NCI-H1105 treated with DMSO at 0.1 percent for 48 hours (cell line): Measurements from ENCODE around the gene PPP1R7.
A peak's percentile ranks its signal among the peaks of the same experiment; 100 is the strongest.

Source experiments
- DNase-seq: peaks from one replicate; lab custom pipeline; 2025; lab: John Stamatoyannopoulos, UW

The PPP1R7 gene

GRCh38 chr2:241140445-241140840 lies 9.8 kb upstream of the PPP1R7 start:
- DNase-seq = no peak

GRCh38 chr2:241141214-241141770 lies 9.0 kb upstream of the PPP1R7 start:
- no peak for DNase-seq

GRCh38 chr2:241142063-241142462 lies 8.2 kb upstream of the PPP1R7 start:
- DNase-seq = no peak

GRCh38 chr2:241142593-241142992 lies 7.7 kb upstream of the PPP1R7 start:
- DNase-seq = no peak

GRCh38 chr2:241146286-241146685 lies 4.0 kb upstream of the PPP1R7 start:
- no peak for DNase-seq

- no peak for DNase-seq
Observed at GRCh38 chr2:241147336-241147735, 2.9 kb upstream of the PPP1R7 start.

GRCh38 chr2:241148239-241148638 lies 2.0 kb upstream of the PPP1R7 start:
- no peak for DNase-seq

- DNase-seq = peak; percentile 97
Observed at GRCh38 chr2:241148891-241149674, 1.2 kb upstream of the PPP1R7 start, which contains the start of gene PASK. PASK (minus strand) TSS chr2:241149472; CDS start chr2:241143032, 6,440 bp downstream.

- no peak for DNase-seq
Observed at GRCh38 chr2:241149675-241149924, 667 bp upstream of the PPP1R7 start.

- DNase-seq = no peak
Observed at GRCh38 chr2:241150660-241151530, 628 bp downstream of the PPP1R7 start.

- no peak for DNase-seq
Observed at GRCh38 chr2:241151934-241152660, 1.8 kb downstream of the PPP1R7 start.

- no peak for DNase-seq
Observed at GRCh38 chr2:241153616-241154015, 3.3 kb downstream of the PPP1R7 start.

- DNase-seq = no peak
Observed at GRCh38 chr2:241154915-241155314, 4.6 kb downstream of the PPP1R7 start.

- no peak for DNase-seq
Observed at GRCh38 chr2:241155936-241156335, 5.7 kb downstream of the PPP1R7 start.

- DNase-seq = no peak
Observed at GRCh38 chr2:241156971-241157441, 6.7 kb downstream of the PPP1R7 start.

GRCh38 chr2:241157841-241158545 lies 7.7 kb downstream of the PPP1R7 start:
- no peak for DNase-seq

GRCh38 chr2:241158546-241158900 lies 8.3 kb downstream of the PPP1R7 start:
- no peak for DNase-seq

GRCh38 chr2:241159116-241159515 lies 8.8 kb downstream of the PPP1R7 start:
- no peak for DNase-seq

- DNase-seq = no peak
Observed at GRCh38 chr2:241160318-241160717, 10.1 kb downstream of the PPP1R7 start.

- DNase-seq = no peak
Observed at GRCh38 chr2:241161646-241162281, 11.5 kb downstream of the PPP1R7 start.

GRCh38 chr2:241163601-241164118 lies 13.4 kb downstream of the PPP1R7 start:
- DNase-seq = no peak
